HG02970 (cell line): ENCODE data around the gene GABRA5.
"Not testable (repeated sequence)": the region's sequence is repeated elsewhere in the genome, so short reads cannot be mapped to it uniquely, and the experiment has no call there.

Experiments used
- ATAC-seq: cut with Tn5 transposase; IDR thresholded peaks from one replicate; pipeline ENCODE4 v1.9.1; 2021; ENCODE audit warnings: mild to moderate bottlenecking, moderate library complexity, moderate number of reproducible peaks; ENCODE audit not compliant: unreplicated experiment, low FRiP score

Gene GABRA5

GRCh38 chr15:26866298-26867199 lies at the start of gene GABRA5:
Gene GABRA5 (plus strand): TSS chr15:26867062. CDS start chr15:26869249, 2,187 bp downstream.
- no peak for ATAC-seq

DNA sequence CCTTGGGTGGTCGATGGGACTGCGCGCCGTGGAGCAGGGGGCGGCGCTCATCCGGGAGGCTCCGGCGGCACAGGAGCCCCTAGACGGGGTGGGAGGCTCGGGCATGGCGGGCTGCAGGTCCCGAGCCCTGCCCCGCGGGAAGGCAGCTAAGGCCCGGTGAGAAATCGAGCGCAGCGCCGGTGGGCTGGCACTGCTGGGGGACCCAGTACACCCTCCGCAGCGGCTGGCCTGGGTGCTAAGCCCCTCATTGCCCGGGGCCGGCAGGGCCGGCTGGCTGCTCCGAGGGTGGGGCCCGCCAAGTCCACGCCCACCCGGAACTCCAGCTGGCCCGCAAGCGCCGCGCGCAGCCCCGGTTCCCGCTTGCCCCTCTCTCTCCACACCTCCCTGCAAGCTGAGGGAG lies 35.7 kb upstream of the GABRA5 start:
- not testable (repeated sequence) for ATAC-seq

DNA sequence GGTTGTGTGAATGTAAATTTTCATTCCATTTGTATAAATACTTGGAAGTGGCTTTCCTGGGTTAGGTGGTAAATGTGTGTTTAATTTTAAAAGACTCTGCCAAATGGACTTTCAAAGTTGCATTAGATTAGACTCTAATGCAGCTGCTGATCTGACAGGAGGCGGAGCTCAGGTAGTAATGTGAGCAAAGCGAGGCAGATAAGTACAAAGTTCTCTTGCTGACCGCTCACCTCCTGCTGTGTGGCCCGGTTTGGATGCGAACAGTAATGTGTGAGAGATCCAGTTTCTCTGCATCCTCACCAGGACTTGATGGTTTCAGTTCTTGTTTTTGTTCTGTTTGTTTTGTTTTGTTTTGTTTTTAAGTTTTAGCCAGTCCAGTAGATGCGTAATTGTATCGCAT lies 34.9 kb upstream of the GABRA5 start:
- ATAC-seq: no peak

GRCh38 chr15:26838742-26839460 lies 28.0 kb upstream of the GABRA5 start:
- no peak for ATAC-seq

GRCh38 chr15:26841514-26841913 lies 25.3 kb upstream of the GABRA5 start:
- ATAC-seq: no peak

DNA sequence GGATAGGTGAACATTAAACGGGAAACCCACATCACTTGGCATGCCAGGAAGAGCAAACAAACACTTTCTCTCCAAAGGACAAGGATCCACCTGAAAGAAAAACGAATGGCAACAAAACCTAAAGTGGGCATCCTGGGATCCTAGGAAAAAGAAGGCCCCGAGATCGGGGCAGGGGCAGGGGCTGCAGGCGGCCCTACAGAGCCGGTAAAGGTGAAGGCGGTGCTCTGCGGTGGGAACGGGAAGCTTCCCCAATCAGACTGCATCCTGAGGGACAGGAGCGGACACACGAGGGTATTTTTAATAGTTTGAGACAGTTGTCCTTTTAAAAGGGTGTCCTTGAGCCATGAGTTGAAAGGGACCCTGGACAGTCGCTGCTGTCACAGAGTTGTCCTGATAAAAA lies 24.9 kb upstream of the GABRA5 start:
- no peak for ATAC-seq

- no peak for ATAC-seq
These were observed 24.5 kb upstream of the GABRA5 start for GRCh38 chr15:26842391-26842790.

GRCh38 chr15:26844901-26845300 lies 22.0 kb upstream of the GABRA5 start:
- no peak for ATAC-seq

GRCh38 chr15:26848498-26848897 lies 18.4 kb upstream of the GABRA5 start:
- ATAC-seq: no peak

DNA sequence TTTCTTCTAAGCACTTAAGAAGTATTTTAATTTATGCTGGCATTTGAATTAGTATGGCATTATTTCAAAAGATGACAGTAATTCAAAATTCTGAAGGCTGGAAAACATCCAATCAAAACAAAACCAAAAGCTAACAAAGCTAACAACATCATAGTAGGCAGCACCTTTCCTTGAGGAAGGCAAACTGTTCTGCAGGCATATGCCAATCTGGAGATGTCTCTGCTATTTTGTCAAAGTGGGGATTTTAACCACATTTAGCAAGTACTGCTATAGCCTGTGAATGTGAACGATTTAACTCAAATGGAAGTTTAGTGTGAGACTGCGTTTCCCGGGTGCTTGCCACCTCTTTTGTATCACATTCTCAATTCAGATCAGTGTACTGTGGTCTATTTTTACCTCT lies 16.7 kb upstream of the GABRA5 start:
- ATAC-seq: no peak

GRCh38 chr15:26852980-26853379 lies 13.9 kb upstream of the GABRA5 start:
- ATAC-seq: no peak

- ATAC-seq: no peak
These were observed 12.4 kb upstream of the GABRA5 start for GRCh38 chr15:26854435-26854834.

GRCh38 chr15:26864664-26865191 lies 2.1 kb upstream of the GABRA5 start:
- ATAC-seq: no peak

DNA sequence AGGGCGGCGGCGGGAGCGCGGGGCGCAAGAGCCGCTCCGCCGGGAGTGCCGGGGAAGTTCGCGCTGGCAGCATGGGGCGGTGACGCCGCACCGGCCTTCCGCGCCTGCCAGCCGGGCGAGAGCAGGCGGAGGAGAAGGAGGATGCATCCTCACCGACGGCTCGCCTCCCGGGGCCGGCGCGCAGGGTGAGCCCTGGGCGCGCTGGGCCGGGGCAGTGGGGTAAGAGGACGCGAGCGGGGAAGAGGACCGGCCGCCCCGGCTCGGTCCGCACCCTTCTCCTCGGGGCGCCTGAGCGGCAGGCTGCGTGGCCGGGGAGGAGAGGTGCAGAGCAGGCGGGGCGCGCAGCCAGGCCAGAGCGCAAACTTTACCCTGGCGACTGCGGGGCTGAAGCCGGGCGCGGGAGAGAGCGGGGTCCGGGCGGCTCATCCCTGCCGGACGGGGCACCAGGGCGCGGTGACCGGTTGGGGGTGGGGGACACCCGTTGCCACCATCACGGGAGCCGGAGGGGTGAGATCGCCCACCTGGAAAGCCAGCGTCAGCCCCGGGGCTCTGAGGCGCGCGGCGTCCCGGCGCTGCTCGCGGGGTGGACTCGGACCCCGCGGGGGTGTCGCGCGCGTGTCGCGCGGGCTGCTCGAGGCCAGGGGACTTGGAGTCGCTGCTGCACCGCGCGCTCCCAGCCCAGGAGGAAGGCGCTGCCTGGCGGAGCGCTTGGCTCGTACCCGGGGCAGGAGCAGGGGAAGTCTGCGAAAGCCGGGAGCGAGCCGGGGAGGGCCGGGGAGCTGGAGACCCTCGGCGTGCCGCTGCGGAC lies 542 bp downstream of the GABRA5 start:
- no peak for ATAC-seq

- ATAC-seq: no peak
These were observed 1.3 kb downstream of the GABRA5 start for GRCh38 chr15:26868029-26868685.

- ATAC-seq: no peak
These were observed 2.8 kb downstream of the GABRA5 start for GRCh38 chr15:26869628-26870027.

GRCh38 chr15:26870346-26870745 lies 3.5 kb downstream of the GABRA5 start:
- no peak for ATAC-seq

DNA sequence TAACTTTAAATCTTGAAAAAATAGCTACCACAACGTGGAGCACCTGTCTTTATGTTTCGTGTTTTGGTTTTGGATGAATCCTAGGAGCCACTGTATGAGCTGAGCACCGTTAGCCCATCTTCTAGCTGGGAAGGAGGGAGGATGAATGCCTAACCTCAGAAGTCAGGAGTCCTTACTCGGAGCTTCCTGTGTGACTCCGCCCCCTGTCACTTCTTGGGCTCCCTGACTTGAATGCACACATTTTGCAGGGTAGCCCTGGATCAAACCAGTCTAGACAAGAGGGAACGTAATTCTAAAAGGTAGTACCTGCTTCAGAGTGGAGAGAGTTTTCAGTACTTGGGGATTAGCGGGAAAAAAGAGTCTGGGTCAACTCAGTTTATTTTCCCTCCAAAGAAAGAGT lies 5.3 kb downstream of the GABRA5 start:
- no peak for ATAC-seq

- no peak for ATAC-seq
These were observed 7.0 kb downstream of the GABRA5 start for GRCh38 chr15:26873846-26874245.
